OCI-LY7 (cell line): ENCODE data around the gene CST7. TPM values are rescaled to one million over a fixed set of nuclear protein-coding genes. Genes with fewer than 3 reads are reported as not detected.

Source experiments
- BruUV-seq: library from RNA; stranded (reverse); fragments of 400-500 nt; replicated peaks from 2 replicates; lab custom pipeline; 2021; lab: Mats Ljungman, UMichigan
- CTCF ChIA-PET: fragments of 300-600 bp; sonication (Branson Sonifier 250); formaldehyde crosslinking; loops from one replicate; lab custom pipeline; 2022; ENCODE audit warnings: antibody characterized with exemption; ENCODE audit not compliant: unreplicated experiment; lab: Charles Lee
- POLR2A ChIA-PET: fragments of 300-600 bp; sonication (Branson Sonifier 250); formaldehyde crosslinking; loops from one replicate; lab custom pipeline; 2022; ENCODE audit warnings: antibody characterized with exemption; lab: Charles Lee
- DNase-seq: peaks from one replicate; pipeline ENCODE4 v3.0.0-alpha.2; 2015; ENCODE audit warnings: low spot score
- H2AFZ ChIP-seq: fragments of 200-600 bp; sonication (generic), shearing (Covaris generic); 2 replicates; pipeline ENCODE4 v1.6.1; 2014; ENCODE audit warnings: mild to moderate bottlenecking, antibody characterized with exemption, low read length, moderate library complexity
- H3K27ac ChIP-seq: fragments of 200-600 bp; sonication (generic); 2 replicates; pipeline ENCODE4 v1.5.1; 2014; ENCODE audit warnings: mixed run types, low read depth, mild to moderate bottlenecking, moderate library complexity, low read length, inconsistent platforms; ENCODE audit not compliant: poor library complexity, severe bottlenecking
- H3K36me3 ChIP-seq: fragments of 200-600 bp; sonication (generic); 2 replicates; pipeline ENCODE4 v1.6.1; 2014; ENCODE audit warnings: mild to moderate bottlenecking, antibody characterized with exemption, low read length, moderate library complexity, mixed read lengths; ENCODE audit not compliant: insufficient read depth
- H3K4me1 ChIP-seq: fragments of 200-600 bp; sonication (generic); 2 replicates; pipeline ENCODE4 v1.5.1; 2014; ENCODE audit warnings: mild to moderate bottlenecking, low read length; ENCODE audit not compliant: insufficient read depth, poor library complexity, severe bottlenecking
- H3K4me2 ChIP-seq: fragments of 200-600 bp; sonication (generic); 2 replicates; pipeline ENCODE4 v1.6.1; 2014; ENCODE audit warnings: mild to moderate bottlenecking, low read length
- H3K4me3 ChIP-seq: fragments of 200-600 bp; sonication (generic); 2 replicates; pipeline ENCODE4 v1.5.1; 2014; ENCODE audit warnings: mild to moderate bottlenecking, low read depth, low read length; ENCODE audit not compliant: poor library complexity, severe bottlenecking
- H3K79me2 ChIP-seq: fragments of 200-600 bp; sonication (generic); 2 replicates; pipeline ENCODE4 v1.6.1; 2016; ENCODE audit warnings: low read depth, mild to moderate bottlenecking, low read length, moderate library complexity, mixed read lengths; ENCODE audit not compliant: insufficient read depth
- H3K9me2 ChIP-seq: fragments of 200-600 bp; sonication (generic); 2 replicates; pipeline ENCODE4 v1.6.1; 2016; ENCODE audit warnings: mild to moderate bottlenecking, low read length, mixed read lengths; ENCODE audit not compliant: insufficient read depth
- H3K9me3 ChIP-seq: fragments of 200-600 bp; sonication (generic); 2 replicates; pipeline ENCODE4 v1.6.1; 2014; ENCODE audit warnings: mild to moderate bottlenecking, mixed run types, low read length, mixed read lengths
- H4K20me1 ChIP-seq: fragments of 200-600 bp; sonication (generic); 2 replicates; pipeline ENCODE4 v1.6.1; 2014; ENCODE audit warnings: mild to moderate bottlenecking, antibody characterized with exemption, low read length, moderate library complexity, mixed read lengths; ENCODE audit not compliant: insufficient read depth
- EZH2phosphoT487 ChIP-seq: fragments of 200-600 bp; sonication (generic); IDR thresholded peaks from 2 replicates; pipeline ENCODE4 v1.6.1; 2018; ENCODE audit warnings: low read depth, borderline replicate concordance, mild to moderate bottlenecking, mixed run types, antibody characterized with exemption, low read length, moderate library complexity, mixed read lengths
- intact Hi-C: fragments of 100-400 bp; cut with micrococcal nuclease; formaldehyde crosslinking; loops from one replicate; pipeline ENCODE4 v1.10.0; 2022; ENCODE audit not compliant: unreplicated experiment
- total RNA-seq, 2 experiments: library from RNA; depleted of rRNA in 1 of 2; stranded (reverse); fragments of >200 nt in 1 of 2; shearing (Covaris generic) in 1 of 2; gene quantifications; 2 replicates each; pipeline ENCODE4 v1.2.3, GENCODE V29; 2014 to 2022
- TF ChIP-seq, protein P1 (sequence below): fragments of 200-600 bp; sonication (generic); conservative IDR thresholded peaks from 2 replicates; pipeline ENCODE4 v1.5.1; 2014; ENCODE audit warnings: mild to moderate bottlenecking, antibody characterized with exemption, low read length, moderate library complexity, mixed read lengths

The CST7 gene
- total RNA-seq, 2 experiments from 2014 or later: not detected

DNA sequence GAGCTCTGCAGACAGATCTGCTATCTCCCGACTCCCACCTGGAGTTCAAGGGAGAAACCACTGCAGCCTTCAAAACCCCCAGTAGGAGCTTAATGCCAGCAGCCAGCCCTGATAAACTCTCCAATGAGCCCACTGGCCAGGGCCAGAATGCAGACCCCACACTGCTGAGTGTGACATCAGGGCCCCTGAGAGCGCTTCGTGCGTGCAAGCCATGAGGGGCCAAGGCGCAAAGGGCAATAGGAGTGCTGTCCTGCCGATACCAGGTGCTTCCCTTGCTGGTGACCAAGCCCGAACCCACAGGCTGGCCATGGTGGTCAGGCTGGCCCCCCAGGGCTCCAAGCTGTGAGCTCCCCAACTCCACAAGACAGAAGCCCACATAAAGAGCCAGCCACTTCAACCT is 33.2 kb upstream of the CST7 start:
- no TSS peak for BruUV-seq
- H3K4me2 ChIP-seq: no peak overlapping the region
- intact Hi-C loops: loop anchor here (2.0 to 5.0 kb wide), 3 partner anchors 44 to 754 kb away; no protein-coding TSS in a partner anchor

GRCh38 chr20:24916412-24916811 is 32.7 kb upstream of the CST7 start:
- ChIA-PET POLR2A (no interaction called here), CTCF (no interaction called here)
- TF ChIP-seq, protein P1, sequence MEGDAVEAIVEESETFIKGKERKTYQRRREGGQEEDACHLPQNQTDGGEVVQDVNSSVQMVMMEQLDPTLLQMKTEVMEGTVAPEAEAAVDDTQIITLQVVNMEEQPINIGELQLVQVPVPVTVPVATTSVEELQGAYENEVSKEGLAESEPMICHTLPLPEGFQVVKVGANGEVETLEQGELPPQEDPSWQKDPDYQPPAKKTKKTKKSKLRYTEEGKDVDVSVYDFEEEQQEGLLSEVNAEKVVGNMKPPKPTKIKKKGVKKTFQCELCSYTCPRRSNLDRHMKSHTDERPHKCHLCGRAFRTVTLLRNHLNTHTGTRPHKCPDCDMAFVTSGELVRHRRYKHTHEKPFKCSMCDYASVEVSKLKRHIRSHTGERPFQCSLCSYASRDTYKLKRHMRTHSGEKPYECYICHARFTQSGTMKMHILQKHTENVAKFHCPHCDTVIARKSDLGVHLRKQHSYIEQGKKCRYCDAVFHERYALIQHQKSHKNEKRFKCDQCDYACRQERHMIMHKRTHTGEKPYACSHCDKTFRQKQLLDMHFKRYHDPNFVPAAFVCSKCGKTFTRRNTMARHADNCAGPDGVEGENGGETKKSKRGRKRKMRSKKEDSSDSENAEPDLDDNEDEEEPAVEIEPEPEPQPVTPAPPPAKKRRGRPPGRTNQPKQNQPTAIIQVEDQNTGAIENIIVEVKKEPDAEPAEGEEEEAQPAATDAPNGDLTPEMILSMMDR: no peak
- TF ChIP-seq EZH2phosphoT487: no peak
- Histone ChIP-seq H3K36me3 (no peaks in the 10 kb centered on the region), H4K20me1 (no peaks in the 10 kb centered on the region), H3K27ac (no peak overlapping the region), H3K4me3 (no peak overlapping the region), H3K4me1 (no peaks in the 10 kb centered on the region), H3K9me3 (no peaks in the 10 kb centered on the region), H3K79me2 (no peaks in the 10 kb centered on the region), H3K4me2 (no peak overlapping the region), H3K9me2 (no peaks in the 10 kb centered on the region), H2AFZ (no peak overlapping the region)
- intact Hi-C loops: loop anchor here (2.0 to 5.0 kb wide), 3 partner anchors 44 to 754 kb away; no protein-coding TSS in a partner anchor
- BruUV-seq: no TSS peak
- no peak for DNase-seq

More for the DNA sequence above, 33.2 kb upstream of the CST7 start:
- Histone ChIP-seq H3K27ac (no peak overlapping the region), H4K20me1 (no peaks in the 10 kb centered on the region), H3K36me3 (no peaks in the 10 kb centered on the region), H3K79me2 (no peaks in the 10 kb centered on the region), H3K4me3 (no peak overlapping the region), H3K4me1 (no peaks in the 10 kb centered on the region), H2AFZ (no peak overlapping the region), H3K9me3 (no peaks in the 10 kb centered on the region), H3K9me2 (no peaks in the 10 kb centered on the region)
- POLR2A ChIA-PET: no interaction called here
- no peak for DNase-seq
- TF ChIP-seq, protein P1: no peak
- TF ChIP-seq EZH2phosphoT487: no peak
- CTCF ChIA-PET: no interaction called here

- Histone ChIP-seq H3K9me3 (no peaks in the 10 kb centered on the region), H4K20me1 (no peaks in the 10 kb centered on the region), H3K4me3 (no peak overlapping the region), H3K4me2 (no peak overlapping the region), H3K79me2 (no peaks in the 10 kb centered on the region), H2AFZ (no peak overlapping the region), H3K4me1 (no peaks in the 10 kb centered on the region), H3K36me3 (no peaks in the 10 kb centered on the region), H3K27ac (no peak overlapping the region), H3K9me2 (no peaks in the 10 kb centered on the region)
- BruUV-seq: no TSS peak
- intact Hi-C loops: loop anchor here (2.0 to 5.0 kb wide), 3 partner anchors 45 to 755 kb away; no protein-coding TSS in a partner anchor
- no peak for TF ChIP-seq EZH2phosphoT487
- TF ChIP-seq, protein P1: no peak
- DNase-seq: no peak
- CTCF ChIA-PET: no interaction called here
- POLR2A ChIA-PET: no interaction called here
These were observed 32.0 kb upstream of the CST7 start for GRCh38 chr20:24917056-24917455.
